Measurements from ENCODE around the gene PDE10A. TPM values are rescaled to one million over a fixed set of nuclear protein-coding genes. Genes with fewer than 3 reads are reported as not detected.

PDE10A gene
- polyA plus RNA-seq, 1 donor = 24.4 TPM

DNA sequence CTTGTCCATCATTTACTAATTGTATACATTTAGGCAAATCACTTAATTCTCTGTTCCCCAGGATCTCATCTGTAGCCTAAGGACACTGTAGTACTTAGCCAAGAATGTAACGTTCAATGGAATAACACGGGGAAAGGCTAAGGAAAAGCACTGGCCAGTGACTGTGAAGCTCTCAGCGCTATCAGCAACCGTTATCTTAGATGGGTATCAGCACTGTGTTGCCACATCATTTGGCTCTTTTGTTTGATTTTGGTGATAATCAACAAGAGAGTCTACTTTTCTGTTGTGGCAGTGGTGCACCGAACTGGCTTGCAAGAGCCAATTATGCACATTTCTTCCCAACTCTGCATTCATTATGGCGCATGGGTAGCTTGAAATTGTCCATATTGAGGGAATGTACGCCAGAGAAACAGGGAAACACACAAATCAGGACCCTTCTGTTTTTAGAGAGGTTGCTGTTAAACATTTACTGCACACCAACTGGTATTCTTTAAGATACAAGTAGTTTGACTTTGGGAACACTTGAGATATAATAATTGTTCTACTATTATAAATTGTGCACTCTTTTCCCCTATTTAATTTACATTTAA is 259.9 kb downstream of the PDE10A start:
- DNase-seq = no peak

DNA sequence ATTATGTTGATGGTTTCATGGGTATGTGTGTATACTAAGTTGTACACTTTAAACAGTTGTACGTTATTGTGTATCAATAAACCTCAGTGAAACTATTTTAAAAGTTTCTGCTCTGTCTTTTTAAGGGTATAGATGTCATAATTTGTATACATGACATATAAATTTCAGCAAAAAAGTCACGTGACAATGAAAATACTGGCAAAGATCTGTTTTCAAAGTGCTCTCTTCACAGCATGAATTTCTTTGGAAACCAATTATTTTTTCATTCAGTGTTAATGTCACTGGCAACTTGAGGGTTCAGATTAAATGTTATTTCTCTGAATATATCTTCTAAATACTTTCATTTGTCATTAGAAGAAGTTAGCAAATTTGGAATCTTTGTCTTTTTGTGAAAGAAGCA is 261.9 kb downstream of the PDE10A start:
- DNase-seq = no peak

DNA sequence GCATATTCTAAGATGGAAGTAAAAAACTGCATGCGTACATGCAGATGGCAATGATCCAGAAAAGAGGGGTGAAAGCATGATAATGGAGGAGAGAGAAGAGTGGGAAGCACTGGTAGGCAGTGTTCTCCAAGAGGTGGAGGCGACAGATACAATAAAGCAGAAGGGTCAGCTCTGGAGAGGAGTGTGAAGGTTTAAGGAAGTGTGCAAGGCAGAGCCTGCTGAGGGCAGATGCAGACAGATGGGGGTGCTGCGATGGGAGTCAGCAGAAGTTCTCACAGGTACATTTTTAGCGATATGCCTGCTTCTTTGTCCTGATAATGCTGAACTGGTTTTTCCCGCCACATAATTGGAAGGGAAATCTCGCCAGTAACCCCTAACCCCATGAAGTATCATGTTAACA is 272.6 kb downstream of the PDE10A start:
- no peak for DNase-seq

DNA sequence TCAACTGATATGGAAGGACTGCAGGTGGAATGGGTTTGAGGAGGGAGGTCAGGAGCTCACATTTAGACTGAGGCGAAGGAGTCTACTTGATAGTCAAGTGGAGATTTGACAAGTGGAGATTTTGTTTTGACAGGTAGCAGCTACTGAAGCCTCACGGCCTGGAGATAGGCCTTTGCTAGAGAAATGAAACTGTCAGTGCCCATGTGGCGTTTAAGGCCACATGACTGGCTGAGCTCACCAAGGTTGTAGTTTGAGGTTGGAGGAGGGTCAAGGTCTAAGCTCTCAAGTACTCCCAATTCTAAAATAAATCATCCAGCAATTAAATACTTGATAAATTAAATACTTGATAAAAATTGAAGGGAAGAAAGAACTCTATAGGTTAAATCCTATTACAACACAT is 273.5 kb downstream of the PDE10A start:
- DNase-seq = no peak

DNA sequence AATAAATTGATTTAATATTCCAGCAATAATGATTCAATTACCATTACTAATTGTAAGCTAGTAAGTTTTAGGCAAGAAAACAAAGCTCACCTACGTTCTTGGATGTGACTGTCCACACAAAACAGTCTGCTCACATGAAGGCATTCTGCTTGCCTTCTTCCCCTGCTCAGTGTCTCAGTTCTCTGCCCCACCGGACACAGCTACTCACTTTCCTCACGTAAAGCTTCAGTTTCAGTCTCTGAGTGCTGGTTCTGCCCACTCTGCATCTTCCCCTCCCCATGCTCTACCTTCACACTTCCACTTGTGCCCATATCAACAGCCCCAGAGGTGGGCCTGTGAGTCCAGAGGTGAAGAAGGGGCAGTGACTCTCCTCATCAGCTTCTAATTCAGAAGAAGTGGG is 279.7 kb downstream of the PDE10A start:
- DNase-seq = no peak

DNA sequence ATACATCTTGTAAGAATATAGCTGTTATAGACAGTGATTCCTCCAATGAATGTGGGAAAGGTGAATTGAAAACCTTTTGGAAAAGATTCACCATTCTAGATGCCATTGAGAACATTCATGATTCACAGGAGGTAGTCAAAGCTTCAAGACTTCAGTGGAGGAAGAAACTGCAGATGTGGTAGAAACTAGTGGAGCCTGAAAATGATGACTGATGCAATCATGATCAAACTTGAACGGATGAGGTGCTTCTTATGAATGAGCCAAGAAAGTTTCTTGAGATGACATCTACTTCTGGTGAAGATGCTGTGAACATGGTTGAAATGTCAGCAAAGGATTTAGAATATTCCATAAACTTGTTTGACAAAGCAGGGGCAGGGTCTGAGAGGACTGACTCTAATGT is 286.9 kb downstream of the PDE10A start:
- DNase-seq = no peak

DNA sequence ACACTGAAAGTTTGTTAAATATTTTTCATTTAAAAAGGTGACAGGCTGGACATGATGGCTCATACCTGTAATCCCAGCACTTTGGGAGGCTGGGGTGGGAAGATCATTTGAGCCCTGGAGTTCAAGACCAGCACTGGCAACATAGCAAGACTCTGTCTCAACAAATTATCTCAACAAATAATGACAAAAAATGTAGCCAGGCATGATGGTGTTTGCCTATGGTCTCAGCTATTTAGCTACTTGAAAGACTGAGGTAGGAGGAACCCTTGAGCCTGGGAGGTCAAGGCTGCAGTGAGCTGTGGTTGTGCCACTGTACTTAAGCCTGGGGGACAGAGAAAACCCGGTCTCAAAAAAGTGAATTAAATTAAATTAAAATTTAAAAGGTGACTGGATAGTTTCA is 297.7 kb downstream of the PDE10A start:
- DNase-seq = no peak

DNA sequence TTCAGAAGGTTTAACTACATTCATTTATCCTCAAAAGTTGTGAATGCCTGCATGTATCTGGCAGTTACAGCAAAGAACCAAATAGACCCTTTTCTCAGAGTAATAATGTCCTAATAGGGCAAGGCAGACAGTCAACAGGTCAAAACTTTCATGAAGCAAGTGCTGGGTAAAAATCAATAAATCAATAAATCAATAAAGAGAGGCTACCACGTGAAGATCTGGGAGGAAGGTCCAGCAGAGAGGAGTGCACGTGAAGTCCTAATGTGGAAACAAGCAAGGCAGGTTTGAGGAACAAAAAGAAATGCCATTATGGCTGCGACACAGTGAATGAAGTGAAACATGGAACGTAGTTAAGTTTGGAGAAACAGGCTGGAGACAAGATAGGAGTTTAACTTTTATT is 317.3 kb downstream of the PDE10A start:
- DNase-seq = no peak

DNA sequence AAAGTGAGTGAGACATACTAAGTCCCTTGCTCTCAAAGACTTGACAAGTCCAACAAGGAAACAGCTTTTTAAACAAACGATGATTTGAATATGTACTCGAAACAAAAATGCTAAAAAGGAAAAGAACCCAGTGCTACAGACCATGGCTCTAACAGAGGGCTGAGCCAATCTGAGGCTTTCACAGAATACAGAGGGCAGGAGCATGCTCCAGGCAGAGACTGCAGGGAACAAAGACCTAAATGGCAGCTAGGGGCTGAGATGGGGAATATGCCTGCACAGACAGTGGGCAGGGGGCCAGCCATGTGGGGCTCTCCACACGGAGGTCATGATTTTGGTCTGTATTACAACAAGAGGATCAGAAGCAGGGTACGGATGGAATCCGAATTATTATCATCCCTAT is 322.5 kb downstream of the PDE10A start:
- DNase-seq = no peak

DNA sequence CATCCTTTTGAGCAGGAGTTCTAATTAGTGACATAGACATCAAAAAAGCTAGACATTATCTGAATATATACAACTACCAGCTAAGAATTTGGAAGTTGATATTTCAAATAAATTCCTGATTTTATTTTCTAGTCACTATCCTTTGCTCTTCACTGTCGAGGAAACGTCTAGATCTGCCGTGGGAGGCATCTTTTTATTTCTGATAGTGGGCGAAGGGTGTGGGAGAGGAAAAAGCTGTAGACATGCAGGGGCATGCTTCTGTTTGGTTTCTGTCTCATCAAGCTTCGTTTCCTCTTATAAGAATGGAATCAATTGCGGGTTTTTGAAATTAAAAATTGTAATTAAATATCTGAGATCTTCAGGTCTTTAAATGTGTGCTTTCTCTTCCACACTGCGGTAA is 337.4 kb downstream of the PDE10A start:
- no peak for DNase-seq

DNA sequence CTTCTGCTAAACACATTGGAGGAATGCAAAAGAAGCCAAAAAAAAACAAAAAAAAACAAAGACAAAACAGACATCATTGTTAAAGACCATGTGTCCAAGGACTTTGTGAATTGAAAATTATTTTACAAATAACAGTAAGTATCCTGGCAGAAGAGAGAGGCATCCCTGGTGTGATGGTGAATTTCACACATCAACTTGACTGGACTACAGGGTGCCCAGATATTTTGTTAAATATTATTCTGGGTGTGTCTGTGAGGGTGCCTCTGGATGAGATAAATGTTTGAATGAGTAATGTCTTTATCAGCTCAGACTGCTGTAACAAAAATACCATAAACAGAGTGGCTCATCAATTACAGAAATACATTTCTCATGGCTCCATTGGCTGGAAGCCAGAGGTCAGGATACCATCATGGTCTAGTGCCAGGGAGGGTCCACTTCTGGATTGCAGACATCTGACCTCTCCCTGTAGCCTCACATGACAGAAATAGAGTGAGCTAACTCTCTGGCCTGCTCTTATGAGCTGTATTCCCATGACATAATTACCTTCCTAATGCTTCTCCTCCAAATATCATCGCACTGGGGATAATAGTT is 341.4 kb downstream of the PDE10A start:
- no peak for DNase-seq

DNA sequence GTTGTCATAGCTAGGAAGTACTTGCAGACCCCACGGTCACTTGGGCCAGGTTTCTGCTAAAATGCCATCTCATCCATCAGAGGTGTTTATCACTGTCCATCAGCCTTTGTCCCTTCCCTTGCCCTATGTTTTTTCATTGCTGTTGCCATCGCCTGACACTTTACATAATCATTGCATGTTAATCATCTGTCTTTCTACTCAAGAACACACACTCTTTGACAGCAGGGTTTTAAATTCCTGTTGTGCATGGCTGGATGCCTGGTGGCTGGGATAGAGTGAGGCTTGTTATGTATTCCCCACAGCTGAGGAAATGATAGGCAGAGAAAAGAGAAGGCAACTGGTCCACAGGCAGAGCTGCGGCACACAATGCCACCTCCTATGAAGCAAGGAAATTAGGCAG is 341.9 kb downstream of the PDE10A start:
- DNase-seq = no peak

DNA sequence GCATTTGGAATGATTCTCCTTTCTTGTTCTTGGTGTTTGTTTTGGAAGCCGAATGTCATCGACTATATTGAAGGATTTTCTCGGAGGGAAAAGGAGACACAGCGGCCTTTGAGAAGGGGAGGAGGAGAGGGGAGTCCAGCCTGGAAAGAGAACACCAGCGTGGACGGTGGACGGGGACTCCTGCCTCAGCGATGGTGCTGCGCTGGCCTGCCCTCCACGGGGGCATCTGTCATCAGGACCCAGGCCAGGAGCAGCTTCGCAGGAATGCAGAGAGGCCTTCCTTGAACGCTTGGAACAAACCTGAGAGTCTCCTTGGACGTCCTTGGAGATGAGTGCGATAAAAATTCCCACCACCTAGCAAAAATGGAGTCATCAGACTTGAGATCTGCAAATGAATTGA is 345.3 kb downstream of the PDE10A start:
- no peak for DNase-seq

DNA sequence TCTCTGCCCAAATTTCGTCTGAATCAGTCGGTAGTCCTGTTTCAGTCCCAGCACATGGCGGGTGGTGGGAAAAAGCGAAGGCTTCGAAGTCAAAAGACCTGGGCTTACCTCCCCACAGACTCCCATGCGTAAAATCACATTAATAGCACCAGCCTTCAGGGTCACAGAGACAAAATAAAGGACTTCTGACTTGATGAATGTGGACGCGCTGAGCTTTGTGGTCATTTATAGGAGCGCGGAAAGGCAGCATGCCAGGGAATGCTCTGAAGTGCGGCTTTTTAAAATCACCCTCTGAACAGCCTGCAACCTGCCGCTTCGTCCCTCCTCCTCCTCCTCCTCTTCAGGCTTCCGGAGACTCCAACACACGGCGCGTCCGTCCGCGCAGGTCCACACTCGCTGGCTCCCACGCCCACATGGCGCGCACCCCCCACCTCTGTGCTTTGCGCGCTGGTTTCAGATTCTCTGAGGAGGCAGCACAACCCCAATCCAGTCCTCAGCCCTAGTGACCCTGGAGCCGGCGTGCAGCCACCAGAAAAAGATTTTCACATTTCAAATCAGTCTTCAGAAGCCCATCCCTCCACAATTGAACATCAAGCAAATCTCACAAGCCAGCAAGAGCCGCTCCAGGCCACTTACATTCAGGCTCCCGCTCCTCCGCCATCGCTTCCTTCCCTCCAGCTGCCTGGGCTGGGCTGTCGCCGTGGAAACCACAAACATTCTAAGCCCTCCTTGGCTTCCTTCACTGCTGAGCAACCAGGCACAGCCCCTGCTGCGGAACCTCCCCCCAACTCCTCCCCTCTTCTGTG is 353.9 kb downstream of the PDE10A start, which contains the start of gene C6orf118:
TSS of gene C6orf118 (minus strand) at position 680 of the 806 bp plus-strand sequence. CDS start at position 661, 19 bp downstream.
- peak; percentile 93 for DNase-seq

DNA sequence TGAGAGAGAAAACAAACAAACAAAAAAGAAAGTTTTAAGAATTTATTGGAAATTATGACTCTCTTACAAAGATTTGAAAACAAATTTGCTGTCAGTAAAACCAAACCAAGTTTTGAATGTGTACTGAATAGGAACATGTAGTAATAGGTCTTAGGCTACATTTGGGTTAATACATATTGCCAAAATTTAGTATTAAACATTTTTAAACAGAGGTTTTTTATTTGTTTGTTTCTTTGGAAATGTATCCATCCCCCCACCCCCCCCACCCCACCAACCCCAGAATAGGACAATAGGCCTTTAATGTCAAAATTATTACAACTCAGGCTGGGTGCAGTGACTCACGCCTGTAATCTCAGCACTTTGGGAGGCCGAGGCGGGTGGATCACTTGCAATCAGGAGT is 356.1 kb downstream of the PDE10A start:
- no peak for DNase-seq

DNA sequence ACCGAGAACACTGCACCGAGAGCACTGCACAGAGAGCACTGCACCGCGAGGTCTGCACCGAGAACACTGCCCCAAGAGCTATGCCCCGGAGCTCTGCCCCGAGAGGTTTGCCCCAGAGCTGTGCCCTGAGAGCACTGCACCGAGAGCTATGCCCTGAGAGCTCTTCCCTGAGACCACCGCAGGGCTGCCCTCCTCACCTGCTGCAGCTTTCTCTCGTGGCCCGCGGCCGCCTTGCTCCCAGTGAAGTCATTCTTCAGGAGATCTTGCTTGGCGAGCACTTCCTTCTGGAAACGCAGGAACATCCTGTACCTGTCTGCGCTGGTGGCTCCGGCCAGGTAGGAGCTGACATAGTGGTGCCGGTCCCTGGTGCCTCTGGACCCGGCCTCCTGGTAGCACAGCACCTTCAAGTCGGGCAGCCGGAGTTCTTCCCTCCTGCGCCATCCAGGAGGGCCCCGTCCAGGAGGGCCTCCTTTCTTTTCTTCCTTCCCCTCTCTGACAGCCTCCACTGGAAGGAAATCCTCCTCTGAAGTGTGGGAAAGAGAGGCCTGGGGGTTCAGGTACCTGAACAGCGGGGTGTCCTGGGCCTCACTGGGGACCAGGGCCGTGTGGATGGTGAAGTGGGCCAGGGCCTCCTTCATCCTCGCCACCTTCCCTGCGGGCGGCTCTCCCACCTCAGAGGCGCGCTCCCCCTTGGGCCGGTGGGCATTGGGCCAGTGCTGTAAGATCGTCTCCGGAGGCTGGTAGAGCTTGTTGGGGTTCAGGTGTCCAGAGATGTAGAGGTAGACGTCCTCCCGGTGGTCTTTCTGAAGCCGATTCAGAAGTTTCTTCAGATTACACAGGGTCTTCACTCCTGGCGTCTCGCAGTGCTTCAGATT is 361.4 kb downstream of the PDE10A start:
- DNase-seq = no peak

DNA sequence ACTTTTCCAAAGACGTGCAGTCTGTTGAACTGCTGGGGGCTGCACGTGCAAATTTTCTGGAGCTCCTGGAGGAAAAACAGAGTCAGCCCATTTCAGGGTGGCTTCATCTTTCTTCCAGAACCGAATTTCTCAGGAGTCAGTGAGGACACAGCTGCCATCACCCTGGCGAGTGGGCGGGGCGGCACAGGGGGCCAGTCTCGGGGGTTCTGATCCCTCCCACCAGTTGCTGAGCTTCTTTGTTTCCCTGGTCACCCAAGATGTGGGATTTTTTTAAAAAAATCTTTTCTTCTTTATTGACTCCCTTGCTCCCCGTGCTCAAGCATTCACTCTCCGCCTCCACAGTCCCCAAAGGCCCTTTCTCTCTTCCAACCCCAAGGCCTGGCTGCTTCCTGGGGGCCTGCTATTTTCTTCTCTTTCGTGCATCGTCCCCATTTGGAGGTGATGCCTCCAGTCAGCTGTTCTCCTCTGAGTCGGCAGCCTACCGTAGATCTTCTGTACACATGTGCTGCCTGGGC is 362.6 kb downstream of the PDE10A start:
- no peak for DNase-seq

DNA sequence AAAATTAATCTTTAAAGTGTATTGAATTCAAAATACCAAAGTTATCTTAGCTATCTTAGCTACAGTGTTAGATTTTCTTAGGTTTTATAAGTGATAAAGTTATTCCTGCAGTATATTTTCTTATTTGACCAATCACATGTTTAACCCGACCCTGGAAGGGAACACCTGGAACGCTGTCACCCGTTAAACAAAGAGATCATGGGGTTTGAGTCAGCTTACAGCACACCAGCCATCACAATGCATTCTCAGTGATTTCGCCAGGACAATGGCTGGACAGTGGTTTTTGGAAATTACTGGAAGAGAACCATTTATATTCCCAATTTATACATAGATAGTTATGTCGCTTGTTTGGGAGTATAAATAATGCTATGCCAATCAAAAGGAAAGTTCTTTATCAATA is 364.2 kb downstream of the PDE10A start:
- DNase-seq = no peak

DNA sequence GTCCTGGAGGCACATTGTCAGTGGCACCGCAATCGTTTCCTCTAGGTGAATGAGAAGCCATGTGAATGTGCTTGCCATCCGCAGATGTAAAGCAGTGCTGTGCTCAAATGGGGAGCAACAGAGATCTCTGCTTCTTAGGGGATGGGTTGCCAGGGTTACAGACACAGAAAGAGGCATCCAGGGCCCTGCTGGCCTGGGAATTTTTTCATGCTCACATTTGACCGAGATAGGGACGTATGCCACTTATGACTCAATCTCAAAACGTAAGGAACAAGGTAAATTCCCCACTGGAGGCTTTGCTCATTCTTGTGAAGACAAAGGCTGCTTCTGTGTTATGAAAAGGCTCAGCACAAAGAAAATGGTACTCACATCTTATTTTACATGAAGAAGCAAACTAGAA is 364.6 kb downstream of the PDE10A start:
- DNase-seq = no peak

DNA sequence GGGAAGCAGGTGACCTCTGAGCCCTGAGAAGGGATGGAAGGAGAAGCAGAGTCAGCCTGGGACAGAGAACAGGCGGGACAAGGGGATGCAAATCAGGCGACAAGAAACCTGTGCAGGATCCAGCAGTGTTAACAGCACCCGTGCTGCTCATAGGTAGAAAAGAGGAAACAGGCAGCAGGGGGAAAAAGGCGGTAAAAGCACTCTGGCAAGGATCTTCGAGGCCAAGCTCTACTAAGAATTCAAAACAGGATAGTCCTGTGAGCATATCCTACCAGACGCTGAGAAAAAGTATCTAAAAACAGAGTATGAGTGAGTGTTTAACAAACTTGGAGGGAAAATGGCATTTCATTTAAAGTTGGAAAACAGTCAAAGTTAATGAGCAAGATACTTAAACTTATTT is 370.4 kb downstream of the PDE10A start:
- no peak for DNase-seq
